OCI-LY7 (cell line): ENCODE data around the gene KCNMA1.

Experiments used
- CTCF ChIP-seq: fragments of 200-600 bp; sonication (generic); conservative IDR thresholded peaks from 2 replicates; pipeline ENCODE4 v1.5.1; 2014; ENCODE audit warnings: mild to moderate bottlenecking, antibody characterized with exemption, low read length, moderate library complexity, mixed read lengths
- EZH2phosphoT487 ChIP-seq: fragments of 200-600 bp; sonication (generic); IDR thresholded peaks from 2 replicates; pipeline ENCODE4 v1.6.1; 2018; ENCODE audit warnings: low read depth, borderline replicate concordance, mild to moderate bottlenecking, mixed run types, antibody characterized with exemption, low read length, moderate library complexity, mixed read lengths

- TF ChIP-seq CTCF (no peak), EZH2phosphoT487 (no peak)
Observed at GRCh38 chr10:77021966-77022490, 615.6 kb downstream of the KCNMA1 start.
